H1 (cell line): Measurements from ENCODE around the gene YARS1. TPM values are rescaled to one million over a fixed set of nuclear protein-coding genes. Genes with fewer than 3 reads are reported as not detected.

Experiments used
- CTCF ChIA-PET: fragments of 300-600 bp; sonication (Branson Sonifier 250); formaldehyde crosslinking; loops from one replicate; lab custom pipeline; 2021; ENCODE audit not compliant: partially characterized antibody; lab: Charles Lee
- POLR2A ChIA-PET: fragments of 300-600 bp; sonication (Branson Sonifier 250); formaldehyde crosslinking; loops from one replicate; lab custom pipeline; 2021; ENCODE audit warnings: inconsistent platforms; ENCODE audit not compliant: partially characterized antibody; lab: Charles Lee
- DNase-seq, 2 experiments: peaks; one replicate each; pipeline versions ENCODE4 v3.0.0 to v3.0.0-alpha.2; 2010 to 2022; ENCODE audit warnings: low spot score in 2 of 2, low read depth in 1 of 2, mixed read lengths in 1 of 2
- FAIRE-seq: peaks from 2 replicates; lab custom pipeline; 2011; peaks lifted over from hg19 to GRCh38; lab: Jason Lieb, UNC
- H2AFZ ChIP-seq: 2 replicates; pipeline ENCODE4 v1.8.1; 2012; ENCODE audit warnings: low read length, inconsistent platforms
- H2AK5ac ChIP-seq: 2 replicates; pipeline ENCODE4 v1.6.1; 2013; ENCODE audit warnings: low read depth, low read length
- H2BK120ac ChIP-seq: replicated peaks from 2 replicates; pipeline ENCODE3; 2013; ENCODE audit warnings: low read depth, low read length, inconsistent platforms
- H2BK12ac ChIP-seq: 2 replicates; pipeline ENCODE4 v1.6.1; 2013; ENCODE audit warnings: low read depth, low read length
- H2BK15ac ChIP-seq: 2 replicates; pipeline ENCODE4 v1.6.1; 2013; ENCODE audit warnings: low read length
- H2BK20ac ChIP-seq: 2 replicates; pipeline ENCODE4 v1.6.1; 2013; ENCODE audit warnings: low read length
- H2BK5ac ChIP-seq: 2 replicates; pipeline ENCODE4 v1.6.1; 2013; ENCODE audit warnings: low read depth, low read length
- H3K14ac ChIP-seq: 2 replicates; pipeline ENCODE4 v1.6.1; 2013; ENCODE audit warnings: inconsistent platforms; ENCODE audit not compliant: insufficient read length
- H3K18ac ChIP-seq: 2 replicates; pipeline ENCODE4 v1.6.1; 2013; ENCODE audit warnings: low read length; ENCODE audit errors: extremely low read depth
- H3K23ac ChIP-seq: 2 replicates; pipeline ENCODE4 v1.6.1; 2013; ENCODE audit warnings: inconsistent platforms; ENCODE audit not compliant: insufficient read length
- H3K23me2 ChIP-seq: 2 replicates; pipeline ENCODE4 v1.6.1; 2013; ENCODE audit warnings: low read depth, low read length
- H3K27ac ChIP-seq: 2 replicates; pipeline ENCODE4 v1.6.1; 2011; ENCODE audit warnings: low read depth, low read length, inconsistent platforms
- H3K27me3 ChIP-seq, 4 experiments: replicated peaks in 1 of 4; 1 replicate in 1 of 4; 2 replicates in 3 of 4; pipeline versions ENCODE4 v1.6.1 to v1.8.1; 2011 to 2013; ENCODE audit warnings: low read length in 3 of 4, mild to moderate bottlenecking in 3 of 4, inconsistent platforms in 2 of 4, mixed read lengths in 2 of 4, moderate library complexity in 1 of 4; ENCODE audit not compliant: control insufficient read depth in 3 of 4, insufficient read depth in 3 of 4; ENCODE audit errors: extremely low read depth in 1 of 4
- H3K36me3 ChIP-seq, 4 experiments: 2 replicates each; pipeline versions ENCODE4 v1.6.1 to v1.8.1; 2011 to 2013; ENCODE audit warnings: mild to moderate bottlenecking in 4 of 4, low read length in 3 of 4, moderate library complexity in 2 of 4, control low read depth in 1 of 4, inconsistent platforms in 1 of 4; ENCODE audit not compliant: insufficient read depth in 4 of 4, control insufficient read depth in 2 of 4
- H3K4ac ChIP-seq: replicated peaks from 2 replicates; pipeline ENCODE3; 2013; ENCODE audit warnings: low read length, low read depth, mixed read lengths, inconsistent platforms; ENCODE audit not compliant: insufficient read length
- H3K4me1 ChIP-seq, 4 experiments: replicated peaks in 1 of 4; 1 replicate in 1 of 4; 2 replicates in 3 of 4; pipeline versions ENCODE4 v1.6.1 to v1.8.1; 2011 to 2013; ENCODE audit warnings: low read length in 3 of 4, inconsistent platforms in 2 of 4, mixed read lengths in 1 of 4; ENCODE audit not compliant: insufficient read depth in 4 of 4, control insufficient read depth in 3 of 4
- H3K4me2 ChIP-seq, 2 experiments: 2 replicates each; pipeline versions ENCODE4 v1.6.1 to v1.8.1; 2011 to 2013; ENCODE audit warnings: low read depth in 2 of 2, low read length in 2 of 2, control low read depth in 1 of 2, inconsistent platforms in 1 of 2, mild to moderate bottlenecking in 1 of 2; ENCODE audit not compliant: insufficient read depth in 1 of 2
- H3K4me3 ChIP-seq, 4 experiments: fragments of 200-600, 300-600 bp in 1 of 4; sonication (generic), shearing (Covaris generic), sonication (Bioruptor Twin) in 1 of 4; 2 replicates each; pipeline versions ENCODE4 v1.5.1 to v1.8.1; 2011 to 2016; ENCODE audit warnings: low read length in 4 of 4, low read depth in 3 of 4, control low read depth in 2 of 4, inconsistent platforms in 2 of 4, mild to moderate bottlenecking in 2 of 4, mixed read lengths in 1 of 4, moderate library complexity in 1 of 4; ENCODE audit not compliant: insufficient read depth in 2 of 4; ENCODE audit errors: extremely low read depth in 1 of 4
- H3K56ac ChIP-seq: replicated peaks from 2 replicates; pipeline ENCODE3; 2013; ENCODE audit warnings: low read depth, mild to moderate bottlenecking, mixed read lengths, low read length, inconsistent platforms; ENCODE audit not compliant: insufficient read length
- H3K79me1 ChIP-seq: 2 replicates; pipeline ENCODE4 v1.6.1; 2013; ENCODE audit warnings: low read depth, low read length, control low read depth
- H3K79me2 ChIP-seq, 2 experiments: 2 replicates each; pipeline versions ENCODE4 v1.6.1 to v1.8.1; 2012 to 2013; ENCODE audit warnings: low read length in 2 of 2, mild to moderate bottlenecking in 2 of 2, inconsistent platforms in 1 of 2; ENCODE audit not compliant: insufficient read depth in 2 of 2, control insufficient read depth in 1 of 2
- H3K9ac ChIP-seq, 4 experiments: replicated peaks in 1 of 4; 1 replicate in 1 of 4; 2 replicates in 3 of 4; pipeline versions ENCODE4 v1.6.1 to v1.8.1; 2011 to 2013; ENCODE audit warnings: low read depth in 3 of 4, low read length in 3 of 4, control low read depth in 2 of 4, mild to moderate bottlenecking in 2 of 4, moderate library complexity in 2 of 4, inconsistent platforms in 1 of 4; ENCODE audit errors: extremely low read depth in 1 of 4
- H3K9me3 ChIP-seq, 2 experiments: 2 replicates each; pipeline versions ENCODE4 v1.6.1 to v1.8.1; 2012 to 2013; ENCODE audit warnings: mild to moderate bottlenecking in 2 of 2, moderate library complexity in 2 of 2, control low read depth in 1 of 2, inconsistent platforms in 1 of 2, low read depth in 1 of 2, low read length in 1 of 2, mixed read lengths in 1 of 2; ENCODE audit not compliant: insufficient read depth in 2 of 2
- H4K20me1 ChIP-seq, 2 experiments: replicated peaks in 1 of 2; 2 replicates each; pipeline versions ENCODE3 to v1.8.1; 2011 to 2013; ENCODE audit warnings: inconsistent platforms in 2 of 2, low read length in 2 of 2, mild to moderate bottlenecking in 1 of 2; ENCODE audit not compliant: insufficient read depth in 2 of 2, control insufficient read depth in 1 of 2
- H4K5ac ChIP-seq: 2 replicates; pipeline ENCODE4 v1.6.1; 2013; ENCODE audit warnings: low read length, low read depth, mixed read lengths, inconsistent platforms; ENCODE audit not compliant: insufficient read length
- H4K8ac ChIP-seq: 2 replicates; pipeline ENCODE4 v1.8.0; 2013; ENCODE audit warnings: mild to moderate bottlenecking, moderate library complexity, low read length, inconsistent platforms; ENCODE audit not compliant: insufficient read depth; ENCODE audit errors: extremely low read depth
- H4K91ac ChIP-seq: replicated peaks from 2 replicates; pipeline ENCODE3; 2013; ENCODE audit warnings: low read length, mixed read lengths, inconsistent platforms; ENCODE audit not compliant: insufficient read length
- BRCA1 ChIP-seq: IDR thresholded peaks from 2 replicates; pipeline ENCODE4 v1.6.1; 2012; ENCODE audit warnings: low read depth, low read length, improper control_type of control experiment
- JUN ChIP-seq: IDR thresholded peaks from 2 replicates; pipeline ENCODE4 v1.6.1; 2011; ENCODE audit warnings: low read depth, mild to moderate bottlenecking, improper control_type of control experiment, low read length
- SIRT6 ChIP-seq: IDR thresholded peaks from one replicate; pipeline ENCODE4 v1.7.1; 2012; ENCODE audit warnings: low read length, inconsistent platforms
- WGBS, 2 experiments: shearing (Covaris generic) in 1 of 2; methylation state at CpG; one replicate each; pipeline versions ENCODE4 v1.1.6 to v1.1.7; 2013 to 2015; ENCODE audit warnings: low lambda C conversion rate in 2 of 2, mixed read lengths in 2 of 2, inconsistent platforms in 1 of 2, low coverage in 1 of 2, missing lambda C conversion rate in 1 of 2; ENCODE audit not compliant: insufficient replicate concordance in 2 of 2, insufficient coverage in 1 of 2, insufficient read length in 1 of 2; ENCODE audit errors: extremely low coverage in 1 of 2, missing lambda C conversion rate in 1 of 2; 5-methylcytosine and 5-hydroxymethylcytosine counted together
- polyA plus RNA-seq, 7 experiments: library from polyadenylated mRNA; depleted of rRNA in 3 of 7; stranded (reverse) in 5 of 7; unstranded in 2 of 7; fragments of >200 nt in 5 of 7; fragments of 200-250 nt in 2 of 7; gene quantifications; 1 replicate in 5 of 7; 2 replicates in 1 of 7; 4 replicates in 1 of 7; pipeline versions ENCODE4 v1.2.1 to v1.2.3, GENCODE V29; 2011 to 2013; ENCODE audit warnings: missing spikeins in 2 of 7, mixed read lengths in 2 of 7
- total RNA-seq: library from RNA; stranded (reverse); fragmentation: NEBNext Ultra II Directional; extraction: Animal tissue kit (Norgen Biotek cat#: 25700); gene quantifications from 2 replicates; pipeline ENCODE4 v1.2.1, GENCODE V29; 2021

YARS1 gene
- total and polyA plus RNA-seq, 2 of the 8 experiments (the other 6 are each of a cell fraction or from before 2014, with no cell fraction given): 47.1 to 226 TPM

- H4K91ac ChIP-seq: peak overlapping the region; percentile 39
- 85% methylated on average over 8 of the region's 8 CpGs; no CpG with 5 or more reads in 1 of the 2 experiments for WGBS, 2 experiments
- peaks cover 0 to 16% of the 10 kb centered on the region in 2 experiments for H4K20me1 ChIP-seq
- H3K79me2 ChIP-seq: peaks cover 5 to 47% of the 10 kb centered on the region in 2 experiments
- H3K9me3 ChIP-seq: no peaks in the 10 kb centered on the region
- no peak overlapping the region for H2BK20ac ChIP-seq
- peak overlapping the region; percentile 61; the same call in 1 of the 2 replicates for H2BK15ac ChIP-seq
- no peak for FAIRE-seq
- H2AFZ ChIP-seq: no peak overlapping the region
- H2AK5ac ChIP-seq: no peak overlapping the region
- no peak overlapping the region for H3K27ac ChIP-seq
- no peak overlapping the region for H3K4ac ChIP-seq
- peak overlapping the region; percentile 54 for H3K56ac ChIP-seq
- peak overlapping the region in 3 of 4 experiments; percentile 50 to 65 (median 54); a peak in 5 of 8 replicates for H3K4me3 ChIP-seq
- peak overlapping the region; percentile 67 for H2BK120ac ChIP-seq
- peak overlapping the region; percentile 85; the same call in 1 of the 2 replicates for H2BK5ac ChIP-seq
- TF ChIP-seq JUN: no peak
- no peak for TF ChIP-seq BRCA1
- no peak for TF ChIP-seq SIRT6
- peaks cover 7 to 33% (median 18%) of the 10 kb centered on the region in 4 experiments; a peak in 7 of 8 replicates for H3K36me3 ChIP-seq
- no peak for DNase-seq
- peaks cover 11 to 36% (median 25%) of the 10 kb centered on the region in 4 experiments for H3K4me1 ChIP-seq
- H3K18ac ChIP-seq: no peak overlapping the region; the same call in 1 of the 2 replicates
- peak overlapping the region; percentile 77 to 86 for H3K4me2 ChIP-seq
- H4K8ac ChIP-seq: no peak overlapping the region
- H3K14ac ChIP-seq: peak overlapping the region; percentile 7
- peak overlapping the region; percentile 60; the same call in 1 of the 2 replicates for H2BK12ac ChIP-seq
- H3K23me2 ChIP-seq: peaks cover 13% of the 10 kb centered on the region
- peak overlapping the region in 1 of 4 experiments; percentile 26; a peak in 2 of 7 replicates for H3K9ac ChIP-seq
- peak overlapping the region; percentile 31 for H4K5ac ChIP-seq
- H3K27me3 ChIP-seq: no peaks in the 10 kb centered on the region
- ChIA-PET CTCF (interaction anchor here (0.9 to 12.2 kb wide), 3 partner anchors 9 to 84 kb away, joined by 3 to 329 read pairs (median 4); no protein-coding TSS in a partner anchor), POLR2A (interaction anchor here (0.9 to 12.6 kb wide), 6 partner anchors 8 to 74 kb away, joined by 3 to 295 read pairs (median 6); no protein-coding TSS in a partner anchor)
- peaks cover 18% of the 10 kb centered on the region for H3K79me1 ChIP-seq
- no peak overlapping the region for H3K23ac ChIP-seq
These were observed 50.0 kb downstream of the YARS1 start for GRCh38 chr1:32767156-32767555.
